ENCODE measurements around the gene MAST4.

Gene MAST4

DNA sequence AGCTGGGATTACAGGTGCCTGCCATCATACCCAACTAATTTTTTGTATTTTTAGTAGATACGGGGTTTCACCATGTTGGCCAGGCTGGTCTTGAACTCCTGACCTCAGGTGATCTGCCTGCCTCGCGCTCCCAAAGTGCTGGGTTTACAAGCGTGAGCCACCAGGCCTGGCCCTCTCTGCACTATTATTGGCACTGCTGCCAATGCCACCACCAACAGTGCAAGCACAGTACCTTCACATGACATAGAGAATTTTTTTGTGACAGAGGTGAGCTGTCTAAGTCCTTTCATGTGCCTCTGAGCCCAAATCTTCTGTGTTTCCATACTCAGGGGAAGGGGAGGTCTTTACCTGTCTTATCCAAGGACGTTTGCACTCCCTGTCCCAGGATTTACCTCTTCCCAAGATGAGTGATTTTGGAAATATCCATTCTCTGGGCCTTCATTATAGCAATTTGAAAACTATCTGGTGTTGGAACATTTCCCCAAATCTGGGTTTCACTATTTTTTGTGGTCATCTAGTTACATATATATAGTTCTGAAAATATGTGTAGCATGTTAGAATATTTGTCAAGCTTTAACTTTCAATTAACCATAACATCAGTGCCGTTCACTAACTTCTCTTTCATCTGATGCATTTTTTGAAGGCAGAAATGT, 605.8 kb downstream of the MAST4 start:
- DNase-seq = no peak

- no peak for DNase-seq
Observed at GRCh38 chr5:67202828-67203227, 606.6 kb downstream of the MAST4 start.

- no peak for DNase-seq
Observed at GRCh38 chr5:67203701-67204074, 607.5 kb downstream of the MAST4 start.

DNA sequence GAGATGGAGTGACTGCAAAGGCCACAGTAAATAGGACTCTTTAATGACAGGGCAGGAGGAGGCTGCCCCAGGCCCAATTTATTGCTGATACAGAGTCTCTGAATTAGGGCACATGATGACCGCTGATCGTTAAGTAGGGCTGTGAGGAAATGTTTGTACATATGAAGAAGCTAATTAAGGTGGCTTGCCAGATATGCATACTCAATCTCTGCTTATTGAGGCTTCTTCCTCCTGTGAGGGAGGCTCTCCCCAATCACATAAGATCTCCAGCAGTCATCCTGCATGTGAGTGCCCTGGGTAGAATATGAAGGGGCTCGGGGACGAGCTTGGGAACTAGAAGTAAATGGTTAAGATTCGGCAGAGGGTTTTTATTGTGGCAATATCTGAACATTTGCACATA, 608.6 kb downstream of the MAST4 start:
- DNase-seq = no peak

DNA sequence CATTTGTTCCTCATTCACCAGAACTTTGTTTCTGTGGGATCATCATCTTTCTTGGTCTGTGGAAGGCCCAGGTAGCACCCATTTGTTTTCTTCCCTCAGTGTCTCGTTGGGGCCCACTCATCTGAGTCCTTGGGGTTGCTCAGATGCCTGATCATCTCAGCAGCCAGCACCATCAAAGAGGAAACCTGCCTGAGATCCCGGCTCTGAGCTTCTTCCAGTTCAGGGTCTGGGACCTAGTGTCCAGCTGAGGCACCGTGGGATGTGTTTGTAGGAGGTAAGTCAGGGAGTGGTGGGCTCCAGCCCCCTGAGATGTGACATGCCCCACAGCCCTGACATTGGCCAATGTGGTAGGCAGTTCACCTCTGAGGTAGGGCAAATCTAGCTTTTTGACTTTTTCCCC, 609.8 kb downstream of the MAST4 start:
- no peak for DNase-seq

GRCh38 chr5:67206461-67206860, 610.3 kb downstream of the MAST4 start:
- no peak for DNase-seq

GRCh38 chr5:67206929-67207328, 610.7 kb downstream of the MAST4 start:
- DNase-seq = peak; percentile 66

DNA sequence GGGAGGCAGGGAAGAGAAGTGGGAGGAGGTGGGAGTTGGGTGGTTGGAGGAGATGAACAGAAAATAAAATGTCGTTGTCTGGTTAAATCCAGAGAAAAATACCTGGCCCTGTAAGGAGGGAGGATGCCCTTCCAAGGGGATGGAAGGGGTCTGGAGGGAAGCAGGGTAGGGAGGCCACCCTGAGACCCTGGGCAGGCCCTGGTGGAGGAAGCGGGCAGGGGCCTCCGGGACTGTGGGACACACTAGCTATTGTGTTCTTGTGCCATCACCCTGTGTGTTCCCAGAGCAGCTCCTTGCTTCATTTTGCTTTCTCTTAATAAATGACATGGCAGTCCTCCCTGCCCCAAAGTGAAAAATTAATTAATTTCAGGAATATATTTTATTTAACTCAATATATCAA, 612.2 kb downstream of the MAST4 start:
- DNase-seq = no peak

GRCh38 chr5:67209141-67209771, 613.1 kb downstream of the MAST4 start:
- DNase-seq = peak; percentile 29

GRCh38 chr5:67211926-67212325, 615.7 kb downstream of the MAST4 start:
- DNase-seq = no peak

GRCh38 chr5:67214036-67214435, 617.8 kb downstream of the MAST4 start:
- DNase-seq = no peak

GRCh38 chr5:67214707-67215447, 618.7 kb downstream of the MAST4 start:
- DNase-seq = no peak

GRCh38 chr5:67215519-67216471, 619.6 kb downstream of the MAST4 start:
- DNase-seq = peak; percentile 27

DNA sequence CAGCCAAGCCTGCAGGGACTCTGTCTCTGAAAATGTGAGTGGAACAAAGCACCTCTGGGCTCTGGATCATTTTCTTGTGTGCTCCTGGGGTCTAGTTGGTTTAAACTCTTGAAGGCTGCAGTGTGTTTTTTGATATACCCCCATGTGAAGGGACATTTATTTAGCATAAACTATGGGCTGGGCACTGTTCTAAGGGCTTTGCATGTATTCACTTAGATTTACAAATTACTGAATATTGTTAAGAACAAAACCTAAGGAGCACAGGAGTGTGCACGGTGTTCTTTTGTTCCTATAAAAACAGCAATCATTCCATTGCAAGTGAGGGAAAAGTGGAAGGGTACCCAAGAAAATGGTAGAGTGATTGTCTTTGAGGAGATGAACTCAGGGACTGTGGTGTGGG, 620.4 kb downstream of the MAST4 start:
- DNase-seq = no peak

Measured in stimulated activated CD4-positive, alpha-beta T cell treated with anti-CD3 and anti-CD28 coated beads, Interleukin-12 subunit alpha, Interleukin-12 subunit beta, amount 100 ng/mL, for 4 hours (primary cell).